ENCODE data around the gene GSG1L. TPM values are rescaled to one million over a fixed set of nuclear protein-coding genes. Genes with fewer than 3 reads are reported as not detected.

Gene GSG1L
- total RNA-seq, 1 experiment from 2014 or later: not detected

GRCh38 chr16:27798241-27798640 is 265.3 kb downstream of the GSG1L start:
- intact Hi-C loops (cut with micrococcal nuclease; ENCODE audit: unreplicated experiment): no loop called here
- peaks cover 57% of the 10 kb centered on the region for H3K27me3 Mint-ChIP-seq (ENCODE audit: unreplicated experiment)
- no peak overlapping the region for H3K27ac Mint-ChIP-seq (ENCODE audit: unreplicated experiment)
- CTCF ChIA-PET: interaction anchor here (0.6 kb wide), 1 partner anchor 377 kb away, joined by 7 read pairs; no protein-coding TSS in a partner anchor
- H3K4me1 Mint-ChIP-seq (ENCODE audit: low read depth, unreplicated experiment): no peaks in the 10 kb centered on the region
- no peak for DNase-seq
- no peak for TF ChIP-seq CTCF (IDR thresholded peaks at IDR 0.05; ENCODE audit: unreplicated experiment)
- BruUV-seq (replicated peaks): no TSS peak
- H3K4me3 Mint-ChIP-seq (ENCODE audit: low read depth, unreplicated experiment): no peak overlapping the region
- no peaks in the 10 kb centered on the region for H3K36me3 Mint-ChIP-seq (ENCODE audit: insufficient read depth, unreplicated experiment)
- H3K9me3 Mint-ChIP-seq (ENCODE audit: low read depth, unreplicated experiment): no peaks in the 10 kb centered on the region

- DNase-seq: peak; percentile 61
- Mint-ChIP-seq H3K27ac (ENCODE audit: unreplicated experiment) (no peak overlapping the region), H3K9me3 (ENCODE audit: low read depth, unreplicated experiment) (no peaks in the 10 kb centered on the region), H3K36me3 (ENCODE audit: insufficient read depth, unreplicated experiment) (no peaks in the 10 kb centered on the region), H3K27me3 (ENCODE audit: unreplicated experiment) (peaks cover 51% of the 10 kb centered on the region), H3K4me1 (ENCODE audit: low read depth, unreplicated experiment) (no peaks in the 10 kb centered on the region), H3K4me3 (ENCODE audit: low read depth, unreplicated experiment) (no peak overlapping the region)
- CTCF ChIA-PET: no interaction called here
- BruUV-seq (replicated peaks): no TSS peak
- no peak for TF ChIP-seq CTCF (IDR thresholded peaks at IDR 0.05; ENCODE audit: unreplicated experiment)
- intact Hi-C loops (cut with micrococcal nuclease; ENCODE audit: unreplicated experiment): no loop called here
Observed at GRCh38 chr16:27795992-27796614, 267.4 kb downstream of the GSG1L start.

GRCh38 chr16:27793249-27793622 is 270.3 kb downstream of the GSG1L start:
- DNase-seq: no peak
- no peak for TF ChIP-seq CTCF (IDR thresholded peaks at IDR 0.05; ENCODE audit: unreplicated experiment)
- intact Hi-C loops (cut with micrococcal nuclease; ENCODE audit: unreplicated experiment): no loop called here
- Mint-ChIP-seq H3K9me3 (ENCODE audit: low read depth, unreplicated experiment) (no peaks in the 10 kb centered on the region), H3K4me1 (ENCODE audit: low read depth, unreplicated experiment) (no peaks in the 10 kb centered on the region), H3K27ac (ENCODE audit: unreplicated experiment) (no peak overlapping the region), H3K4me3 (ENCODE audit: low read depth, unreplicated experiment) (no peak overlapping the region), H3K27me3 (ENCODE audit: unreplicated experiment) (peaks cover 24% of the 10 kb centered on the region), H3K36me3 (ENCODE audit: insufficient read depth, unreplicated experiment) (no peaks in the 10 kb centered on the region)
- no TSS peak for BruUV-seq (replicated peaks)
- CTCF ChIA-PET: interaction anchor here (1.2 kb wide), 1 partner anchor 74 kb away, joined by 5 read pairs; no protein-coding TSS in a partner anchor

GRCh38 chr16:27792486-27793248 is 270.8 kb downstream of the GSG1L start:
- no peaks in the 10 kb centered on the region for H3K9me3 Mint-ChIP-seq (ENCODE audit: low read depth, unreplicated experiment)
- TF ChIP-seq CTCF (IDR thresholded peaks at IDR 0.05; ENCODE audit: unreplicated experiment): no peak
- CTCF ChIA-PET: interaction anchor here (0.6 to 1.2 kb wide), 2 partner anchors 75 to 251 kb away, joined by 4 to 5 read pairs; no protein-coding TSS in a partner anchor
- H3K36me3 Mint-ChIP-seq (ENCODE audit: insufficient read depth, unreplicated experiment): no peaks in the 10 kb centered on the region
- no TSS peak for BruUV-seq (replicated peaks)
- DNase-seq: no peak
- no peak overlapping the region for H3K27ac Mint-ChIP-seq (ENCODE audit: unreplicated experiment)
- H3K4me1 Mint-ChIP-seq (ENCODE audit: low read depth, unreplicated experiment): no peaks in the 10 kb centered on the region
- H3K4me3 Mint-ChIP-seq (ENCODE audit: low read depth, unreplicated experiment): no peak overlapping the region
- intact Hi-C loops (cut with micrococcal nuclease; ENCODE audit: unreplicated experiment): no loop called here
- peaks cover 18% of the 10 kb centered on the region for H3K27me3 Mint-ChIP-seq (ENCODE audit: unreplicated experiment)
